ENCODE data around the gene TFAP2E. TPM values are rescaled to one million over a fixed set of nuclear protein-coding genes. Genes with fewer than 3 reads are reported as not detected.
A peak's percentile ranks its signal among the peaks of the same experiment; 100 is the strongest.

TFAP2E gene
- polyA plus RNA-seq, 3 donors, result 0.78 to 1.6 (median 1.0) TPM

DNA sequence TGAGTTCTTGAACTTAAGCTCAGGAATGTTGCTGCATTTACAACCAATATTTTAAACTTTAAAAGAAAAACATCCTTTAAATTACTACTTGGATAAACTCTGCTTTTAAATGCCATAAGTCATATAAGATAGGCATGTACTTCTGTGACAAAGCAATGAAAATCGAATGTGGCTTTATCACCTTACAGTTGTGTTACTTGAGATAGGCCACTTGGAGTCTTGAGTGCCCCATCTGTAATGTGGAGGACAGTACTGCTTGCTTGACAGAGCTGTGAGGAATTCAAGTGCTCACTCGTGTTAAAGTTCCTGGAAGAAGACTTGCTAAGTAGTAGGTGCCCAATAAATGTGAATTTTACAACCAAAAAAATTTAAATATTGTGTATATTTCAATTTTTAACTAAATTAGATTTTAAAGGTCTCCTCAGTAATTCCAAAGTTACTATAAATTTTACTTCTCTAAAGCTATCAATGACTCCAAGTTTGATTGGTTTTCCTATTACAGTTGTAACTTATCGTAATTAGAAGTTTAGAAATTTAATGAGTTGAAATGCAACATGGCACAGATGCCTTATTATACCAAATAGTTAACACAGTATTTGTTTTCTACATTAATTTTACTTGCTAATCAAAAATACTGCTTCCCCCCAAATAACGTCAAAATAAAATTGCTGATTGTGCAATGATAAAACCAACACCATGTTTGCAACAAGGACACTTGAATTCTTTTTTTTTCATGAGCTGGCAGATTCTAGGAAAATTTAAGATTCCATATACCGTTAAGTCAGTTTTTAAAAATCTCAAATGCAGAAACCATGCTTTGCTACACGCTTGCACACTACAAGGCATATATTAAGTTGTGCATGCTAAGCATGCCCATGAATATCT lies 46.4 kb downstream of the TFAP2E start:
- DNase-seq (ENCODE audit: extremely low read depth in 1 of 11, low read depth in 9 of 11, low spot score in 4 of 11), result no peak

GRCh38 chr1:35622510-35623178 lies 49.5 kb downstream of the TFAP2E start:
- no peak for DNase-seq (ENCODE audit: extremely low read depth in 1 of 11, low read depth in 9 of 11, low spot score in 4 of 11)

DNA sequence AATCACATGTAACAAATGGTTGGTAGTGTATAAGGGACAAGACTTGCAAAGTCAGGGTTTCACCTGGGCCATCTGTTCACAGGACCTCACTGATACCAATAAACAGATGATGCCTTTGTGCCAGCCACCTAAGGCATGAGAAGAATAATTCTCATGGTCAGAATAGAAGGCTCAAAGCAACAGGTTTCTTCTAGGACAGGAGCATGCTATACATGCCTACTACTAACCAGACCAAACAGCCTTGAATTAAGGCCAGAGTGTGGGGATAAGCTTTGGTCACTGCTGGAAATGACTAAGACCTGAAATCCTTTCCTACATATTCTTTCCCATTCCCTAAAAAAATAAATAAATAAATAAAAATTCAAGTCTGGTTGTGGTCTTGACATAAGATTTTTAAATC lies 50.7 kb downstream of the TFAP2E start:
- no peak for DNase-seq (ENCODE audit: extremely low read depth in 1 of 11, low read depth in 9 of 11, low spot score in 4 of 11)

- no peak for DNase-seq (ENCODE audit: extremely low read depth in 1 of 11, low read depth in 9 of 11, low spot score in 4 of 11)
These were observed 55.9 kb downstream of the TFAP2E start for GRCh38 chr1:35629051-35629450.

- DNase-seq (ENCODE audit: extremely low read depth in 1 of 11, low read depth in 9 of 11, low spot score in 4 of 11), result no peak
These were observed 58.3 kb downstream of the TFAP2E start for GRCh38 chr1:35631396-35631795.

- DNase-seq (ENCODE audit: extremely low read depth in 1 of 11, low read depth in 9 of 11, low spot score in 4 of 11), result no peak
These were observed 60.4 kb downstream of the TFAP2E start for GRCh38 chr1:35633547-35633946.

DNA sequence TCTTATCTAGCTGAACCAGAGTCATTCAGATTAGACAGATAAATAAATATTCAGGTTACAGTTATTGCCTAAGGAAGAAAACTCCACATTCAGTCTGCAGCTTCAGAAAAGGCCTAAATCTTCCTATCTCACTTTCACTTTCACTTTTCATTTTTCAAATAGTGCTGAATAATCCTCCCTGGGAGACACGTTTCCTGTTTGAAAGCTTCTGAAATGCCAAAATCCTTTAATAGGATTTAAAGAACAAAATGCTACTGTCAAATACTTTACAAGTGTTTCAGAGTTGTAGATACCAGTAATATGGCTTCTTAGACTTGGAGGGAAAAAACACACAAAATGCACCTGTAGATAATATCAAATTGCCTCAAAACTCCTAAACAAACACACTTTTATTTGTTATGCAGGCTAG lies 64.3 kb downstream of the TFAP2E start:
- no peak for DNase-seq (ENCODE audit: extremely low read depth in 1 of 11, low read depth in 9 of 11, low spot score in 4 of 11)

DNA sequence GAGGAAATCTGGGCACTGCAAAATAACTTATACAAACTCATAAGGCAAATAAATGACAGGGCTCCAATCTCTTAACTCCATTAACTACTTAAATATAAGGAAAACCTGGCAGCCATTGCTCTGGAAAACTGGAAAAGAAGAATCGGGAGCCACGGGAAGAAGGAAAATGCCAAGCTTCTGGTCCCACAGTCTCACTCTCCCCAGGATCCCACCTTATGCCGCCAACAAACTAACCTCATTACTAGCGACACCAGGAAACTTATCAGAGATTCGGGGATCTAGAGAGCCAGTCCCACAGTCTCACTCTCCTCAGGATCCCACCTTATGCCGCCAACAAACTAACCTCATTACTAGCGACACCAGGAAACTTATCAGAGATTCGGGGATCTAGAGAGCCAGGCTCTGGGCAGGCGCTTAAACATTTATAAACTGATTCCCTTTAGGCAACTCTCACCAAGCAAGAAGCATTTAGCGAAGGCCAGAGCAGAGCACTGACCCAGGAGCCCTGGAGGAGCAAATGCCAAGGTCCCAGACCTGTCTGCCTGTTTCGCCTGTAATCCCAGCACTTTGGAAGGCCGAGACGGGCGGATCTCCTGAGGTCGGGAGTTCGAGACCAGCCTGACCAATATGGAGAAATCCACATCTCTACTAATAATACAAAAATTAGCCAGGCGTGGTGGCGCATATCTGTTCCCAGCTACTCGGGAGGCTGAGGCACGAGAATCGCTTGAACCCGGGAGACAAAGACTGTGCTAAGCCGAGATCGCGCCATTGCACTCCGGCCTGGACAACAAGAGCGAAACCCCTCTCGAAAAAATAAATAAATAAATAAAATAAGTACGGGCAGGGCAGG lies 67.5 kb downstream of the TFAP2E start:
- no peak for DNase-seq (ENCODE audit: extremely low read depth in 1 of 11, low read depth in 9 of 11, low spot score in 4 of 11)

GRCh38 chr1:35641233-35641866 lies 68.2 kb downstream of the TFAP2E start, which contains the start of gene PSMB2:
PSMB2 (minus strand) TSS chr1:35641526; CDS start chr1:35641432, 94 bp downstream.
- DNase-seq (ENCODE audit: extremely low read depth in 1 of 11, low read depth in 9 of 11, low spot score in 4 of 11), result peak; percentile 87 to 97 (median 95)

DNA sequence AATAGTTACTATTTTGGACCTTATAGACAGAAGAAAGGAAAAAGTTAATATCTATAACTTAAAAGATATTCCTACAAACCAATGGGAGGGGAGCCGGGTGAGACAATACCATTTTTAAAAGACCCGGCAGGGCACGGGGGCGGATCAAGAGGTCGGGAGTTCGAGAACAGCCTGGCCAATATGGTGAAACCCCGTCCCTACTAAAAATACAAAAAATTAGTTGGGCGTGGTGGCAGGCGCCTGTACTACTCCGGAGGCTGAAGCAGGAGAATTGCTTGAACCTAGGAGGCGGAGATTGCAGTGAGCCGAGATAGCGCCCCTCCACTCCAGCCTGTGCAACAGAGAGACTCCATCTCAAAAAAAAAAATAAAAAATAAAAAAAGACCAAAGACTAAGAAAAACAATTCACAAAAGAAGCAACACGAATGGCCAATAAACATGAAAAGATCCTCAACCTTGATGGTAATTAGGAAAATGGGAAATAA lies 69.4 kb downstream of the TFAP2E start:
- DNase-seq (ENCODE audit: extremely low read depth in 1 of 11, low read depth in 9 of 11, low spot score in 4 of 11), result no peak

GRCh38 chr1:35644204-35644603 lies 71.1 kb downstream of the TFAP2E start:
- DNase-seq (ENCODE audit: extremely low read depth in 1 of 11, low read depth in 9 of 11, low spot score in 4 of 11), result no peak

Other genes starting within 250 kb of the TFAP2E start
- gene KIAA0319L, start 15.9 kb upstream of the TFAP2E start, polyA plus RNA-seq (ENCODE audit: insufficient read length in 3 of 3), result 10 to 100 TPM; 57.9 to 80.3 (median 64.2) TPM
- 10 to 100 TPM; 12.7 to 20.7 (median 19.3) TPM for gene NCDN, start 15.5 kb upstream of the TFAP2E start, polyA plus RNA-seq (ENCODE audit: insufficient read length in 3 of 3)
- gene PSMB2, start 68.2 kb downstream of the TFAP2E start, polyA plus RNA-seq (ENCODE audit: insufficient read length in 3 of 3), result 10 to 100 TPM; 77.0 to 85.3 (median 77.3) TPM
- gene C1orf216, start 145.6 kb downstream of the TFAP2E start, polyA plus RNA-seq (ENCODE audit: insufficient read length in 3 of 3), result 10 to 100 TPM in 1 of 3 donors, 1 to 10 TPM in 2; 7.1 to 11.7 (median 9.8) TPM
- gene CLSPN, start 196.7 kb downstream of the TFAP2E start, polyA plus RNA-seq (ENCODE audit: insufficient read length in 3 of 3), result 10 to 100 TPM in 2 of 3 donors, 1 to 10 TPM in 1; 9.0 to 16.9 (median 16.4) TPM
- 10 to 100 TPM; 20.8 to 32.0 (median 20.9) TPM for gene AGO4, start 234.7 kb downstream of the TFAP2E start, polyA plus RNA-seq (ENCODE audit: insufficient read length in 3 of 3)